A549 (cell line): Measurements from ENCODE around the gene ARHGAP30. TPM values are rescaled to one million over a fixed set of nuclear protein-coding genes. Genes with fewer than 3 reads are reported as not detected.

Experiments used
- ATAC-seq, 2 experiments: fragments of 200-7000 bp in 1 of 2; fragments of >200 bp in 1 of 2; cut with Nextera tagmentation in 1 of 2; cut with Tn5 transposase in 1 of 2; 3 replicates each; pipeline versions ENCODE4 v1.8.0 to v1.9.1; 2018 to 2020; ENCODE audit warnings: mild to moderate bottlenecking in 1 of 2, moderate library complexity in 1 of 2
- CTCF ChIA-PET: fragments of 300-600 bp; sonication (Branson Sonifier 250); formaldehyde crosslinking; extraction: SDS; loops from one replicate; lab custom pipeline; 2021; ENCODE audit warnings: antibody characterized with exemption, inconsistent platforms; lab: Yijun Ruan, JAX
- POLR2A ChIA-PET: fragments of 350-600 bp; formaldehyde crosslinking; extraction: SDS; loops from one replicate; lab custom pipeline; 2021; ENCODE audit warnings: antibody characterized with exemption, inconsistent platforms; lab: Yijun Ruan, JAX
- DNase-seq, 2 experiments: peaks; one replicate each; pipeline versions ENCODE4 v3.0.0 to v3.0.0-alpha.2; 2011 to 2016; ENCODE audit warnings: low read depth in 1 of 2, low spot score in 1 of 2
- FAIRE-seq: peaks from 2 replicates; lab custom pipeline; 2011; peaks lifted over from hg19 to GRCh38; lab: Jason Lieb, UNC
- H3K27ac ChIP-seq, 2 experiments: fragments of >200 bp; sonication (Bioruptor Twin); formaldehyde crosslinking; 3 replicates each; pipeline ENCODE4 v1.5.1; 2016 to 2017
- H3K4me1 ChIP-seq: fragments of >200 bp; sonication (Bioruptor Twin); formaldehyde crosslinking; 3 replicates; pipeline ENCODE4 v1.6.1; 2016
- H3K4me2 ChIP-seq: fragments of >200 bp; sonication (Bioruptor Twin); formaldehyde crosslinking; 3 replicates; pipeline ENCODE4 v1.6.1; 2016
- H3K4me3 ChIP-seq: fragments of >200 bp; sonication (Bioruptor Twin); formaldehyde crosslinking; 3 replicates; pipeline ENCODE4 v1.5.1; 2016
- H3K9me3 ChIP-seq: fragments of >200 bp; sonication (Bioruptor Twin); formaldehyde crosslinking; 3 replicates; pipeline ENCODE4 v1.6.1; 2016
- ATOH8 ChIP-seq: fragments of 250-450 bp; sonication (Bioruptor Pico); IDR thresholded peaks from 2 replicates; pipeline ENCODE4 v1.5.0; 2020; ENCODE audit warnings: low read depth, mild to moderate bottlenecking, moderate library complexity
- BHLHE40 ChIP-seq: IDR thresholded peaks from 2 replicates; pipeline ENCODE4 v1.6.1; 2012; ENCODE audit warnings: low read depth, low read length, inconsistent platforms
- CBX2 ChIP-seq: fragments of 200-600 bp; sonication (generic); IDR thresholded peaks from 2 replicates; pipeline ENCODE4 v1.6.1; 2016; ENCODE audit warnings: low read depth, mild to moderate bottlenecking, borderline replicate concordance
- CBX8 ChIP-seq: fragments of 200-600 bp; sonication (generic); IDR thresholded peaks from 2 replicates; pipeline ENCODE4 v1.6.1; 2016
- E2F6 ChIP-seq: IDR thresholded peaks from 2 replicates; pipeline ENCODE4 v1.6.1; 2012; ENCODE audit warnings: low read depth, borderline replicate concordance
- ELK1 ChIP-seq: fragments of 150-350 bp; IDR thresholded peaks from 2 replicates; pipeline ENCODE4 v1.6.1; 2014; ENCODE audit warnings: low read depth, mild to moderate bottlenecking, low read length
- ESRRA ChIP-seq: fragments of 150-350 bp; IDR thresholded peaks from 2 replicates; pipeline ENCODE4 v1.6.1; 2014; ENCODE audit warnings: mild to moderate bottlenecking, low read length, borderline replicate concordance
- GATA3 ChIP-seq: IDR thresholded peaks from 2 replicates; pipeline ENCODE4 v1.6.1; 2012; ENCODE audit warnings: borderline replicate concordance
- JUN ChIP-seq, 2 experiments: fragments of >200 bp; sonication (Bioruptor Twin); formaldehyde crosslinking; IDR thresholded peaks; 2 replicates in 1 of 2; 3 replicates in 1 of 2; pipeline ENCODE4 v1.6.1; 2016 to 2017
- KDM1A ChIP-seq: fragments of 200-600 bp; sonication (generic); IDR thresholded peaks from 2 replicates; pipeline ENCODE4 v1.6.1; 2016; ENCODE audit warnings: low read depth, mild to moderate bottlenecking
- MAFK ChIP-seq: fragments of 450-650 bp; IDR thresholded peaks from 2 replicates; pipeline ENCODE4 v1.6.1; 2014; ENCODE audit not compliant: partially characterized antibody
- MAX ChIP-seq: IDR thresholded peaks from 2 replicates; pipeline ENCODE4 v1.6.1; 2012
- NR3C1 ChIP-seq: fragments of >200 bp; sonication (Bioruptor Twin); formaldehyde crosslinking; IDR thresholded peaks from 3 replicates; pipeline ENCODE4 v1.6.1; 2017
- PBX3 ChIP-seq: IDR thresholded peaks from 2 replicates; pipeline ENCODE4 v1.6.1; 2012
- RARB ChIP-seq: fragments of 250-450 bp; sonication (Bioruptor Pico); IDR thresholded peaks from 2 replicates; pipeline ENCODE4 v1.8.0; 2021; ENCODE audit warnings: mild to moderate bottlenecking, moderate library complexity
- RCOR1 ChIP-seq: fragments of 150-350 bp; IDR thresholded peaks from 2 replicates; pipeline ENCODE4 v1.6.1; 2014; ENCODE audit warnings: antibody characterized with exemption, low read length, low read depth
- SREBF2 ChIP-seq: fragments of 450-650 bp; IDR thresholded peaks from 2 replicates; pipeline ENCODE4 v1.6.1; 2014; ENCODE audit warnings: mild to moderate bottlenecking, moderate library complexity
- TFCP2L1 ChIP-seq: fragments of 250-450 bp; sonication (Bioruptor Pico); IDR thresholded peaks from 2 replicates; pipeline ENCODE4 v1.5.0; 2021; ENCODE audit warnings: mild to moderate bottlenecking
- USF2 ChIP-seq: fragments of 450-650 bp; IDR thresholded peaks from 2 replicates; pipeline ENCODE4 v1.6.1; 2014; ENCODE audit warnings: antibody characterized with exemption
- ZC3H11A ChIP-seq: fragments of 450-650 bp; IDR thresholded peaks from 2 replicates; pipeline ENCODE4 v1.6.1; 2014; ENCODE audit warnings: antibody characterized with exemption, mild to moderate bottlenecking
- ZFP36 ChIP-seq: fragments of 450-650 bp; IDR thresholded peaks from 2 replicates; pipeline ENCODE4 v1.6.1; 2014; ENCODE audit warnings: borderline replicate concordance; ENCODE audit not compliant: partially characterized antibody
- ZSCAN20 ChIP-seq: fragments of 250-450 bp; sonication (Bioruptor Pico); IDR thresholded peaks from 2 replicates; pipeline ENCODE4 v1.8.0; 2022; ENCODE audit warnings: mild to moderate bottlenecking, moderate library complexity
- WGBS: methylation state at CpG from one replicate; pipeline ENCODE4 v1.1.6; 2017; ENCODE audit errors: missing lambda C conversion rate; 5-methylcytosine and 5-hydroxymethylcytosine counted together
- polyA plus RNA-seq, 4 experiments: library from polyadenylated mRNA; depleted of rRNA in 3 of 4; stranded (reverse); fragments of >200 nt; fragmentation: RNase III in 1 of 4; extraction: RNeasy Plus Mini Kit Qiagen cat#74134 plus additional on column Dnase treatment in 1 of 4; gene quantifications; 2 replicates in 3 of 4; 3 replicates in 1 of 4; pipeline ENCODE4 v1.2.3, GENCODE V29; 2011 to 2017

Gene ARHGAP30
- polyA plus RNA-seq, 2 of the 4 experiments (the other 2 are of a cell fraction), result 0.06 to 0.13 TPM

- FAIRE-seq, result no peak
- Histone ChIP-seq H3K27ac (peak overlapping the region in 1 of 2 experiments; percentile 2; a peak in 2 of 6 replicates), H3K9me3 (no peaks in the 10 kb centered on the region), H3K4me1 (peaks cover 34% of the 10 kb centered on the region), H3K4me2 (no peak overlapping the region), H3K4me3 (no peak overlapping the region)
- 87% methylated on average over 5 of the region's 5 CpGs for WGBS
- CTCF ChIA-PET, result interaction anchor here (0.6 to 12.7 kb wide), 4 partner anchors 6 to 92 kb away, joined by 5 to 167 read pairs (median 40); partner anchors contain the start of genes ARHGAP30 and KLHDC9
- no peak for TF ChIP-seq ATOH8
- no peak for DNase-seq
- POLR2A ChIA-PET, result no interaction called here
- ATAC-seq, result no peak
Measured at GRCh38 chr1:161091093-161091492, 21.4 kb upstream of the ARHGAP30 start.

GRCh38 chr1:161090617-161091016 is 20.9 kb upstream of the ARHGAP30 start:
- Histone ChIP-seq H3K9me3 (no peaks in the 10 kb centered on the region), H3K4me1 (peaks cover 39% of the 10 kb centered on the region), H3K4me2 (no peak overlapping the region), H3K4me3 (no peak overlapping the region), H3K27ac (peak overlapping the region in 1 of 2 experiments; percentile 1; a peak in 2 of 6 replicates)
- ChIA-PET CTCF (interaction anchor here (0.6 to 12.7 kb wide), 4 partner anchors 6 to 92 kb away, joined by 5 to 167 read pairs (median 40); partner anchors contain the start of genes ARHGAP30 and KLHDC9), POLR2A (no interaction called here)
- ATAC-seq (no peak), FAIRE-seq (no peak), DNase-seq (no peak)
- TF ChIP-seq BHLHE40 (no peak), GATA3 (no peak), ZC3H11A (no peak), MAFK (no peak), NR3C1 (no peak), JUN (IDR thresholded peaks at IDR 0.05) (no peak)
- 77% methylated on average over 3 of the region's 3 CpGs for WGBS

- no peak for TF ChIP-seq GATA3
- ATAC-seq (no peak), FAIRE-seq (no peak), DNase-seq (no peak)
- ChIA-PET POLR2A (no interaction called here), CTCF (interaction anchor here (1.1 to 12.7 kb wide), 4 partner anchors 7 to 75 kb away, joined by 3 to 167 read pairs (median 40); partner anchors contain the start of genes ARHGAP30 and KLHDC9)
- Histone ChIP-seq H3K4me3 (no peak overlapping the region), H3K4me2 (no peak overlapping the region), H3K9me3 (no peaks in the 10 kb centered on the region), H3K4me1 (peaks cover 45% of the 10 kb centered on the region), H3K27ac (peak overlapping the region in 1 of 2 experiments; percentile 1; a peak in 1 of 6 replicates)
- WGBS, result 93% methylated on average over 5 of the region's 5 CpGs
Measured at GRCh38 chr1:161089938-161090337, 20.2 kb upstream of the ARHGAP30 start.

GRCh38 chr1:161089251-161089924 is 19.7 kb upstream of the ARHGAP30 start, which contains the start of gene NECTIN4:
Gene NECTIN4 (minus strand): TSS chr1:161089558. CDS start chr1:161089296, 262 bp downstream.
- no peak for TF ChIP-seq ZSCAN20 (CRISPR knock-in tag)
- no peak for TF ChIP-seq CBX2
- no peak for TF ChIP-seq MAX
- no peak for TF ChIP-seq ELK1
- TF ChIP-seq E2F6, result no peak
- TF ChIP-seq RARB (CRISPR knock-in tag), result no peak
- no peak for TF ChIP-seq SREBF2
- TF ChIP-seq ESRRA, result no peak
- no peak for TF ChIP-seq RCOR1
- TF ChIP-seq TFCP2L1 (CRISPR knock-in tag), result no peak
- no peak for TF ChIP-seq KDM1A
- no peak for TF ChIP-seq PBX3
- TF ChIP-seq ZFP36, result no peak
- TF ChIP-seq CBX8, result no peak
- no peak for TF ChIP-seq USF2
- TF ChIP-seq GATA3, result no peak
- DNase-seq (no peak), FAIRE-seq (no peak), ATAC-seq (no peak)
- POLR2A ChIA-PET, result no interaction called here
- CTCF ChIA-PET, result interaction anchor here (0.6 to 12.7 kb wide), 5 partner anchors 8 to 219 kb away, joined by 3 to 167 read pairs (median 5); partner anchors contain the start of genes ARHGAP30 and KLHDC9
- no peaks in the 10 kb centered on the region for H3K9me3 ChIP-seq
- peaks cover 51% of the 10 kb centered on the region for H3K4me1 ChIP-seq
- H3K4me2 ChIP-seq, result no peak within 1 kb of the TSS
- 91% methylated on average over 19 of the region's 22 CpGs for WGBS
- H3K4me3 ChIP-seq, result no peak within 1 kb of the TSS
- H3K27ac ChIP-seq, result peak within 1 kb of the TSS; percentile 62 to 78
